GM23248 (cell line): ENCODE data around the gene BARX2. TPM values are rescaled to one million over a fixed set of nuclear protein-coding genes. Genes with fewer than 3 reads are reported as not detected.

Experiments
- DNase-seq: peaks from one replicate; pipeline ENCODE4 v3.0.0-alpha.2; 2015
- H2AFZ ChIP-seq: fragments of 200-600 bp; sonication (generic); 2 replicates; pipeline ENCODE4 v1.6.1; 2016; ENCODE audit warnings: antibody characterized with exemption
- H3F3A ChIP-seq: fragments of 200-600 bp; sonication (generic); 2 replicates; pipeline ENCODE4 v1.6.1; 2016; ENCODE audit warnings: mild to moderate bottlenecking, antibody characterized with exemption, mixed run types; ENCODE audit not compliant: insufficient read depth
- H3K27ac ChIP-seq: fragments of 200-600 bp; sonication (generic); 2 replicates; pipeline ENCODE4 v1.5.1; 2016; ENCODE audit warnings: mild to moderate bottlenecking
- H3K27me3 ChIP-seq: fragments of 200-600 bp; sonication (generic); replicated peaks from 2 replicates; pipeline ENCODE4 v1.6.1; 2016; ENCODE audit warnings: mild to moderate bottlenecking; ENCODE audit not compliant: insufficient read depth
- H3K36me3 ChIP-seq: fragments of 200-600 bp; sonication (generic); 2 replicates; pipeline ENCODE4 v1.6.1; 2016; ENCODE audit warnings: low read depth, mild to moderate bottlenecking
- H3K4me1 ChIP-seq: fragments of 200-600 bp; sonication (generic); 2 replicates; pipeline ENCODE4 v1.6.1; 2016; ENCODE audit warnings: mild to moderate bottlenecking; ENCODE audit not compliant: insufficient read depth
- H3K4me2 ChIP-seq: fragments of 200-600 bp; sonication (generic); one replicate; pipeline ENCODE4 v1.6.1; 2016; ENCODE audit warnings: mild to moderate bottlenecking; ENCODE audit not compliant: unreplicated experiment
- H3K4me3 ChIP-seq: fragments of 200-600 bp; sonication (generic); 2 replicates; pipeline ENCODE4 v1.5.1; 2016; ENCODE audit warnings: mild to moderate bottlenecking
- H3K79me2 ChIP-seq: fragments of 200-600 bp; sonication (generic); 2 replicates; pipeline ENCODE4 v1.6.1; 2016; ENCODE audit warnings: mild to moderate bottlenecking; ENCODE audit not compliant: insufficient read depth
- H3K9ac ChIP-seq: fragments of 200-600 bp; sonication (generic); 2 replicates; pipeline ENCODE4 v1.6.1; 2016; ENCODE audit warnings: mild to moderate bottlenecking
- H3K9me2 ChIP-seq: fragments of 200-600 bp; sonication (generic); 2 replicates; pipeline ENCODE4 v1.6.1; 2016; ENCODE audit warnings: mixed run types, mild to moderate bottlenecking, moderate library complexity; ENCODE audit not compliant: insufficient read depth
- H3K9me3 ChIP-seq: fragments of 200-600 bp; sonication (generic); one replicate; pipeline ENCODE4 v1.6.1; 2017; ENCODE audit warnings: low read depth
- H4K20me1 ChIP-seq: fragments of 200-600 bp; sonication (generic); 2 replicates; pipeline ENCODE4 v1.6.0; 2016; ENCODE audit not compliant: insufficient read depth
- EZH2 ChIP-seq: fragments of 200-600 bp; sonication (generic); IDR thresholded peaks from 2 replicates; pipeline ENCODE4 v1.6.1; 2018; ENCODE audit warnings: antibody characterized with exemption, mild to moderate bottlenecking; ENCODE audit not compliant: insufficient read depth, poor library complexity, severe bottlenecking
- EZH2phosphoT487 ChIP-seq: fragments of 200-600 bp; sonication (generic); IDR thresholded peaks from 2 replicates; pipeline ENCODE4 v1.6.1; 2018; ENCODE audit warnings: antibody characterized with exemption, moderate library complexity, mild to moderate bottlenecking, low read depth; ENCODE audit not compliant: insufficient read depth
- WGBS, 2 experiments: methylation state at CpG; one replicate each; pipeline ENCODE4 v1.1.6; 2015 to 2017; ENCODE audit warnings: low lambda C conversion rate in 2 of 2, low coverage in 1 of 2; ENCODE audit errors: missing lambda C conversion rate in 2 of 2; 5-methylcytosine and 5-hydroxymethylcytosine counted together
- in situ Hi-C: fragments of 300-500 bp; cut with MboI; formaldehyde crosslinking; loops from 2 replicates; pipeline ENCODE4 v1.15.0; 2020
- polyA plus RNA-seq: library from polyadenylated mRNA; unstranded; fragments of >200 nt; fragmentation: Nextera tagmentation; extraction: Ambion mirVana; gene quantifications from 2 replicates; pipeline ENCODE4 v1.2.1, GENCODE V29; 2016
- total RNA-seq: library from RNA; depleted of rRNA; stranded (reverse); fragments of >200 nt; shearing (Covaris generic); gene quantifications from 2 replicates; pipeline ENCODE4 v1.2.3, GENCODE V29; 2014

Gene BARX2
- total and polyA plus RNA-seq, 2 experiments from 2014 or later, result not detected

DNA sequence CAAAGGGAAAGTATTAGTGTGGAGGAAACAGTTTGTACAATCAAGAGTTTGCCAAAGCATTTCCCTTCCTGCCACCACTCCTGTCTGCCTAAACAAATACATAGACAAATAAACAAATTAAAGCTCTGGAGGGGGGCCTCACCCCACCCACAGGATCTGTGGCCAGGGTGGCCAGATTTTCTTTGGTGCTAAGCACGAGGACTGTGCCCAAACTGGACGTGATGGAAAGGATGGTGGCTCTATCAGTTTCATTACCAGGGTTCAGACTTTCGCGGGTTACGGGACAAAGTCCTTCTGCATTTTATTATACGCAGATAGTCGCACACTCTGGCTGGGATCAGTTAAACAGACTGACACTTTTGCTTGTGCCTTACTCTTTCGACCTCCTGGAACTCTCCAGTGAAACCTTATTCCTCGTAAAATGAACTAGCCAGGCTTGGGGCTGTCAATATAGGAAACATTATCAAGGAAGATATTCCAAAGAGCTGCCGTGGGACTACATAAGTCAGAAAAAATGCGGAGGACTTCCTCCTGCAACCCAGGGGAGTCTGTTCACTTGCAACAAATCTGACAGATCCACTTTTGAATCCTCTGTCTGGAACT, 11.2 kb downstream of the BARX2 start:
- H3K9ac ChIP-seq, result no peak overlapping the region
- no peak overlapping the region for H3K4me2 ChIP-seq
- DNase-seq, result peak; percentile 3
- H3K79me2 ChIP-seq, result no peaks in the 10 kb centered on the region
- no peak overlapping the region for H3K27ac ChIP-seq
- 2% methylated on average over 11 of the region's 11 CpGs for WGBS, 2 experiments
- peaks cover 93% of the 10 kb centered on the region for H3K27me3 ChIP-seq
- no peaks in the 10 kb centered on the region for H3K36me3 ChIP-seq
- H3K9me3 ChIP-seq, result no peaks in the 10 kb centered on the region
- no peak overlapping the region for H2AFZ ChIP-seq
- no peaks in the 10 kb centered on the region for H3K4me1 ChIP-seq
- no peaks in the 10 kb centered on the region for H3K9me2 ChIP-seq
- in situ Hi-C loops, result no loop called here
- no peaks in the 10 kb centered on the region for H3F3A ChIP-seq
- H4K20me1 ChIP-seq, result no peaks in the 10 kb centered on the region
- no peak overlapping the region for H3K4me3 ChIP-seq
- TF ChIP-seq EZH2 (no peak), EZH2phosphoT487 (no peak)

DNA sequence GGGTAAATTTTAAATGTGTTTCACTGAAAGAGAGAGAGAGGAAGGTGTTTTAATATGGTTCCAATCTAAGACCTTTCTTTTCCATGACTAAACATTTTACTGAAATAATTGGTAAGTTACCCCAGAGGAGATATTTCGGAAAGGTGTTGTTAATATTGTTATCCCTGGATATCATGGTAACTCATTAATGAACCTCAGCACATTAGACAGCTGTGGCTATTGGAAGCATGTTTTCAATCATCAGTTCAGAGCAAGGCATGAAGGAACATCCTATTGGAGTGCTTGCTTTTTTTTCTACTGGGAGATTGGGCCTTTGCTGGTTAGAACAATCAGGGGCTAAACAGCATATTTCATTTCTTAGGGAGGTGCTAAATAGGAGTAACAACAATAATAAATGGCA, 11.8 kb downstream of the BARX2 start:
- no peak for DNase-seq
- H4K20me1 ChIP-seq, result no peaks in the 10 kb centered on the region
- no peaks in the 10 kb centered on the region for H3K9me3 ChIP-seq
- H2AFZ ChIP-seq, result no peak overlapping the region
- no peaks in the 10 kb centered on the region for H3F3A ChIP-seq
- H3K27ac ChIP-seq, result no peak overlapping the region
- H3K36me3 ChIP-seq, result no peaks in the 10 kb centered on the region
- H3K27me3 ChIP-seq, result peaks cover 95% of the 10 kb centered on the region
- H3K9me2 ChIP-seq, result no peaks in the 10 kb centered on the region
- no peak overlapping the region for H3K9ac ChIP-seq
- no peaks in the 10 kb centered on the region for H3K4me1 ChIP-seq
- H3K79me2 ChIP-seq, result no peaks in the 10 kb centered on the region
- H3K4me3 ChIP-seq, result no peak overlapping the region
- TF ChIP-seq EZH2phosphoT487 (no peak), EZH2 (no peak)
- in situ Hi-C loops, result no loop called here
- no peak overlapping the region for H3K4me2 ChIP-seq
- WGBS, 2 experiments, result 2 to 4% methylated on average over 1 of the region's 1 CpG

DNA sequence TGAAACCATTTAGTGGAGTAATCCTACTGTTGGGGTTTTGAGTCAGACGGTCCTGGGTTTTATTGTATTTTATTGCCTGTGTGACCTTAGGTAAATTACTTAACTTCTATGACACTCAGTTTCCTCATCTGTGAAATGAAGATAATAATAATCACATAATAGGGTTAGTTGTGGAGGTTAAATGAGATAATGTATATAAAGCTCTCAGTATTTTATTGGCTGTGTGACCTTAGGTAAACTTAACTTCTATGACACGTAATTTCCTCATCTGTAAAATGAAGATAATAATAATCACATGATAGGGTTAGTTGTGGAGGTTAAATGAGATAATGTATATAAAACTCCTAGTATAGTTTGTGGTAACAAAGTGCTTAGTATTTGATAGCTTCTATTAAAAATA, 13.2 kb downstream of the BARX2 start:
- H3K36me3 ChIP-seq, result no peaks in the 10 kb centered on the region
- H3K27me3 ChIP-seq, result peaks cover 83% of the 10 kb centered on the region
- TF ChIP-seq EZH2 (no peak), EZH2phosphoT487 (no peak)
- DNase-seq, result no peak
- H3K27ac ChIP-seq, result no peak overlapping the region
- H3K4me3 ChIP-seq, result no peak overlapping the region
- H4K20me1 ChIP-seq, result no peaks in the 10 kb centered on the region
- H3K9me3 ChIP-seq, result no peaks in the 10 kb centered on the region
- H3K4me2 ChIP-seq, result no peak overlapping the region
- no peaks in the 10 kb centered on the region for H3F3A ChIP-seq
- H3K4me1 ChIP-seq, result no peaks in the 10 kb centered on the region
- no peaks in the 10 kb centered on the region for H3K79me2 ChIP-seq
- H3K9me2 ChIP-seq, result no peaks in the 10 kb centered on the region
- H3K9ac ChIP-seq, result no peak overlapping the region
- in situ Hi-C loops, result no loop called here
- no peak overlapping the region for H2AFZ ChIP-seq
- WGBS, 2 experiments, result 2 to 3% methylated on average over 2 of the region's 2 CpGs

DNA sequence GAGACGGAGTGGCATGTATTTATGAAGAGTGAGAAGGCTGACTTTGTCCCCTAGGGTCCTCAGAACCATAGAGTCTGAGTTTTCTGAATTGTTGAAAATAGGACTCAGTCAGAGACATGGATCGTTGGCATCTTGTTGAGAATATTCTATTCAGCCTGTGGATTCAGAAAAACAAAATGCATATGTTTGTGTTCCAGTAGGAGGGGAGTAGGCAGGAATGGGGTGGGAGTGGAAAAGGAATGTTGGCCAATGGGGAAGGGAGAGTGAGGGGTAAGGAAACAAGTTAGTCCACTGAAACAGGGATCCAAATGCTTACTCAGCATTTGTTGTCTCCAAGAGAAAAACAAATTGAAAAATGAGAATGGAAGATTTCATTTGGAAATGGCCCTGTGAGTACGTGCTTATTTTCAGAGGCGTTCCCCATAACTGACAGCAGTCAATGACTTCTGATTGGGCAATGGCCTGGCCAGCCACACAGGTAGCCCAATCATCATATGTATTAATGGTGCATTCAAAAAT, 14.7 kb downstream of the BARX2 start:
- no peak for DNase-seq
- no peak overlapping the region for H3K9ac ChIP-seq
- TF ChIP-seq EZH2, result no peak
- H3K36me3 ChIP-seq, result no peaks in the 10 kb centered on the region
- H3K27ac ChIP-seq, result no peak overlapping the region
- no peaks in the 10 kb centered on the region for H3F3A ChIP-seq
- no peak overlapping the region for H3K4me2 ChIP-seq
- H3K79me2 ChIP-seq, result no peaks in the 10 kb centered on the region
- H3K4me1 ChIP-seq, result no peaks in the 10 kb centered on the region
- no peaks in the 10 kb centered on the region for H4K20me1 ChIP-seq
- H3K9me2 ChIP-seq, result no peaks in the 10 kb centered on the region
- 28 to 37% methylated on average over 4 of the region's 4 CpGs for WGBS, 2 experiments
- no peaks in the 10 kb centered on the region for H3K9me3 ChIP-seq
- H3K27me3 ChIP-seq, result peaks cover 83% of the 10 kb centered on the region
- H3K4me3 ChIP-seq, result no peak overlapping the region
- H2AFZ ChIP-seq, result no peak overlapping the region
- in situ Hi-C loops, result no loop called here
